NCI-H2196 (cell line): ENCODE data around the gene ZNF611.
"Not testable (repeated sequence)": the region's sequence is repeated elsewhere in the genome, so short reads cannot be mapped to it uniquely, and the experiment has no call there.

Experiments used
- DNase-seq: peaks from one replicate; lab custom pipeline; 2025; ENCODE audit not compliant: unreplicated experiment; lab: John Stamatoyannopoulos, UW

The ZNF611 gene

GRCh38 chr19:52720541-52720940 is 14.3 kb downstream of the ZNF611 start:
- DNase-seq = not testable (repeated sequence)

DNA sequence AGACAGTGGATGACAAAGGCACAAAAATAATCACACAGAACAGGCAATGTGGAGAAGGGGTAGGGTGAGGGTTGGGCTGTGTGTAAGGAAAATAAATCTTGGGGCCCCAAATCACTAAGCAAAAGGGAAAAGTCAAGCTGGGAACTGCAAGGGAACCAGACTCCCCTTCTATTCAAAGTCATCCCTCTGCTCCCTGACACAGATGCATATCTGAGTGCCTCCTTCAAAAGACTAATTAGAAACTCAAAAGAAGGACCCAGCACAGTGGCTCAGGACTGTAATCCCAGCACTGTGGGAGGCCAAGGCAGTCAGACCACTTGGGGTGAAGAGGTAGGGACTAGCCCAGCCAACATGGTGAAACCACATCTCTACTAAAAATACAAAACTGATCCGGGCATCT is 18.3 kb downstream of the ZNF611 start:
- DNase-seq = no peak

- not testable (repeated sequence) for DNase-seq
These were observed 18.9 kb downstream of the ZNF611 start for GRCh38 chr19:52715902-52716301.

- not testable (repeated sequence) for DNase-seq
These were observed 19.5 kb downstream of the ZNF611 start for GRCh38 chr19:52715330-52715729.

DNA sequence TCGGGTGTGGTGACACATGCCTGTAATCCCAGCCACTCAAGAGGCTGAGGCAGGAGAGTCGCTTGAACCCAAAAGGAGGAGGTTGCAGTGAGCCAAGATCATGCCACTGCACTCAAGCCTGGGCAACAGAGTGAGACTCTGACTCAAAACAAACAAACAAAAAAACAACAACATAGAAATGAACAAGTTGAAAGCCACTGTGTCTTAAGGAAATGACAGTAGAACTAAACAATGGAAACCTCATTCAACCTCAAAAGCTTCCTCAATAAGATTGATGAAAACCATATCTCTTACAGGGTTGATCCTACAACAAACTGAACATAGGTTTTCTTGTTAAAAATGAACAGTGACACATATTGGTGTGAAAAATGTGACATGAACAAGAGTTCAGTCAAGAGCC is 21.8 kb downstream of the ZNF611 start:
- DNase-seq = not testable (repeated sequence)

DNA sequence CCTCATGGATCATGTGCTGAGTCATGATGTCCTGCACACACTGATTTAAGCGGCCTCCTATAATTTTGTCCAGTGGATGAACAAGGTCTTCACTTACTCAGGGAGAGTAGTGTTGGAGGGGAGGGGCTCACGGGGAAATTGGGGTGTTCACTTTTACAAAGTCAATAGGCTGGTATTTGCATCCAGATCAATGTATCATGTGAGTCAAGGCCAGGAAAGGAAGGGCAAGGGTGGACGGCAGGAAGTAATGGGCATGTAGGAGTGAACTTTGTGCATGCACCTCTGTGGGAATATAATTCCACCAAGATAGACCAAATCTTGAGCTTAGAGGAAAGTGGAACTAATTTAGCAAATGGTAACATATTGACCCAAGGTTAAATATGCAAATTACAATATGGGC is 23.2 kb downstream of the ZNF611 start:
- not testable (repeated sequence) for DNase-seq

- DNase-seq = no peak
These were observed 24.3 kb downstream of the ZNF611 start for GRCh38 chr19:52710538-52710937.

DNA sequence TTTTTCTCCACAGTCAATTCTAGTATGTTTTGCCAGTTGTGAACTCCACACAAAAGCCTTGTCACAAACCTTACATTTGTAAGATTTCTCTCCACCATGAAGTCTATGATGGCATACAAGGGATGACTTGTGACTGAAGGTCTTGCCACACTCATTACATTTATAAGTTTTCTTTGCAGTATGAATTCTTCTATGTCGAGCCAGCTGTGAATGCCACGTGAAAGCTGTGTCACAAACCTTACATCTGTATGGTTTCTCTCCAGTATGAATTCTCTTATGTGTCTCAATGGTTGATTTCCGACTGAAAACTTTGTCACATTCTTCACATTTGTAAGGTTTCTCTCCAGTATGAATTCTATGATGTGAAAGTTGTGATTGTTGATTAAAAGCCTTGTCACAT is 29.2 kb downstream of the ZNF611 start:
- DNase-seq = not testable (repeated sequence)

DNA sequence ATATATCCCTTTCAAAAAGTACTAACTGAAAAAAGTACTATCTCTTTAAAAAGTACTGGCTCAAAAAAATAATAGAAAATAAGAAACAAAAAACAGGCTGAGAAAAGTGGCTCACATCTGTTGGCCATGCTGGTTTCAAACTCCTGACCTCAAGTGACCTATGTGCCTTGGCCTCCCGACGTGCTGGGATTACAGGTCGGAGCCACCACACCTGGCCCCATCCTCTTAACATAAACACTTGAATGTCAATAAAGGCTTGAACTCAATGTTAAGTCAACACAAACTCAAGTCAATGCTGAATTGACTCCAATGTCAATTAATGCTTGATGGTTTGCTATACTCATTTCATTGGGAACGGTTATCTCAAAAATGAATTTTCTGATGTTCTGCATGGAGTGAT is 30.9 kb downstream of the ZNF611 start:
- DNase-seq = no peak

DNA sequence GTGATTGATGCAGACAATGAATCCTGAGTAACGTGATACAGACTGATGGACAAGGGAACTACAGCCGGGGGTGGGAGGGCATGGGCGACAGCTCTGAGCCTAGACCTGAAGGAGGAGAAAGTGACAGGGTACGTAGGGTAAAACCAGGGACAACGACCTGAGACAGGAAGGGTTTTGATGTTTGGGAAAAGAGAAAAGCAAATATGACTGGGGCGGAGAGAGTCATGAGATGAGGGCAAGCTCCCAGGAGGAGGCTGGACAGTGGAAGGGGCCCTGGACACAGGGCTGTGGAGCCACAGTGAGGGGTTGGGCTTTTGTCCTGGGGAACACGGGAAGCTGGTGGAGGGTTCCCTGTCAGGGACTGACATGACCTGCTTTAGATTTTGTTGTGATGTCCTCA is 34.2 kb downstream of the ZNF611 start:
- no peak for DNase-seq

DNA sequence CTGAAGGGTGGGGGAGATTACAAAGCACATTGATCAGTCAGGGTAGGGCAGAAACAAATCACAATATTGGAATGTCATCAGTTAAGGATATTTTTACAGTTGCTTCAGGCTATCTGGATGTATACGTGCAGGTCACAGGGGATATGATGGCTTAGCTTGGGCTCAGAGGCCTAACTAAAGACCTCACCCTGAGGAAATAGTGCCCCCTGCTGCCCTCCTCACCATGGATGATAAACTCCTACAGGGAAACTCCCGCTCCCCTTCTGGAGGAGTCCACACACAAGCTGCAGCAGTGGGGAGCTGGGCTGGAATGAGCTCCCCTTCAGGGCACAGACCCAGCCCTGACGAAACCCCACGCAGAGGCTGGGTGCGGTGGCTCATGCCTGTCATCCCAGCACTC is 35.3 kb downstream of the ZNF611 start:
- DNase-seq = not testable (repeated sequence)

- DNase-seq = no peak
These were observed 38.8 kb downstream of the ZNF611 start for GRCh38 chr19:52695996-52696395.

- no peak for DNase-seq
These were observed 39.9 kb downstream of the ZNF611 start for GRCh38 chr19:52694921-52695320.

- DNase-seq = not testable (repeated sequence)
These were observed 40.6 kb downstream of the ZNF611 start for GRCh38 chr19:52694281-52694680.

GRCh38 chr19:52692431-52693008 is 42.3 kb downstream of the ZNF611 start:
- DNase-seq = no peak

GRCh38 chr19:52691737-52692136 is 43.1 kb downstream of the ZNF611 start:
- no peak for DNase-seq

DNA sequence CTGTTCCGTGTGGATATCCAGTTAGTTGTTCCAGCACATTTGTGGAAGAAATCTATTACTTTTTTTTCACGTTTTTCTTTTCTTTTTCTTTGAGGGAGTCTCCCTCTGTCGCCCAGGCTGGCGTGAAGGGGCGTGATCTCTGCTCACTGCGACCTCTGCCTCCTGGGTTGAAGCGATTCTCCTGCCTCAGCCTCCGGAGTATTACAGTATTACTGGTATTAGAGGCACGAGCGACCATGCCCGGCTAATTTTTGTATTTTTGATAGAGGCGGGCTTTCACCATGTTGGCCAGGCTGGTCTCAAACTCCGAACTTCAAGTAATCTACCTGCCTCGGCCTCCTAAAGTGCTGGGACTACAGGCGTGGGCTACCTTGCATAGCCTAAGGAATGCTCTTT is 43.6 kb downstream of the ZNF611 start:
- DNase-seq = no peak

DNA sequence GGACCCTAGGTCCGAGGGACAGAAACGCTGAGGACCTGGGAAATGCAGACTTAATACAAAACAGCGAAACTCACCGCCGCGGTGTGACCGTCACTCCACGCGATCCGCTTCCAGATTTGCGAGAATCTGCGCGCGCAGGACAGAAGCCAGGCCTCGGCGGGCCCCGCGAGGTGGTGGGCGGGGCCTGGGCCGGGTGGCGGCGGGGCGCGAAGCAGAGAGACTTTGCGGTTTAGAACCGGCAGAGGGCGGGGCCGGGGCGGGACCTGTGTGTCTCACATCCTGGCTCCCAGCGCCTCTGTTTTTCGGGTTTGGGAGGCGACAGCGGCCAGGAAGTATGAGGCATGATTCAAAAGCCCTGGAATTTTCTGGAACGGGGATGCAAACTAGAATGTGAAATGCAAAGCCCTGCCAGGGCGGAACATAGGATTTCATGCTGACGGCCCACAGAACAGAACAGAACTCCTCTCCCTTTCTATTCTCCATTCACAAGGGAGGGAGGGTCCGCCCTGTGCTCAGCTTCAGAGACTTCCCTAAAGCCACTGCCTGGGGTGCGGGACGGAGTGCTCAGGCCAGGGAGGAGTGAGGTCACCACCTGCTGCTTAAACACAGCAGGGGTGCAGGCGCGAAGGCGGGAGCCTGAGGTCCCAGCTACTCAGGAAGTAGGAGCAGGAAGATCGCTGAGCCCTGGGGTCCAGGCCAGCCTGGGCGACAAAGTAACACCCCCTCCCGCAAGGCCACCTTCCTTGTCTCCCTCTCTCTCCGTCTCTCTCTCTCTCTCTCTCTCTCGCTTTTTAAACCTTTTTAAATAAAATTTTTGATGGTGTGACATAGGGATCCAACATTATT is 44.3 kb downstream of the ZNF611 start:
- peak; percentile 90 for DNase-seq

DNA sequence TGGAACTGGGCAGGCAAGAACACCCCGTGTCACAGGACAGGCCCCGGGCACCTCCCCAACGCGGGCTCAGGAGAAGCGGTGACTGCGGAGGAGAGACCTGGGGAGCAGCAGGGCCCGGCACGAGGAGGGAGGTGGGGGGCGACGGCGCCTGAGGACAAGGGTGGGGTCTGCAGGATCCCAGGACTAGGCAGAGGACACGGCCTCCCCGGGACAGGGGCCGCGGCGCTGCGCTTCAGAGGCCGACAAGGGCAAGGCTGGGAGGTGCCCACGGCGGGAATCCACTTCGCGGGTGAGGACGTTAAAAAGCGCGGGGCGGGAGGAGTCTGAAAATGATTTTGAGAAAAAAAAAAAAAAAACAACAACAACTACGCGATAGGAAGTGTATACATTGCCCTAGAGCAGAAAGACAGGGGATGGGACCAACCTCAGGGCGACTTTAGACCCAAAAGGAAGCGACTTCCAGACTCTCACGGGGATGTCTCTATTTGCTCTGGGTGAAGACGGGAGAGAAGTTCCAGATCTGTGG is 44.9 kb downstream of the ZNF611 start:
- no peak for DNase-seq

DNA sequence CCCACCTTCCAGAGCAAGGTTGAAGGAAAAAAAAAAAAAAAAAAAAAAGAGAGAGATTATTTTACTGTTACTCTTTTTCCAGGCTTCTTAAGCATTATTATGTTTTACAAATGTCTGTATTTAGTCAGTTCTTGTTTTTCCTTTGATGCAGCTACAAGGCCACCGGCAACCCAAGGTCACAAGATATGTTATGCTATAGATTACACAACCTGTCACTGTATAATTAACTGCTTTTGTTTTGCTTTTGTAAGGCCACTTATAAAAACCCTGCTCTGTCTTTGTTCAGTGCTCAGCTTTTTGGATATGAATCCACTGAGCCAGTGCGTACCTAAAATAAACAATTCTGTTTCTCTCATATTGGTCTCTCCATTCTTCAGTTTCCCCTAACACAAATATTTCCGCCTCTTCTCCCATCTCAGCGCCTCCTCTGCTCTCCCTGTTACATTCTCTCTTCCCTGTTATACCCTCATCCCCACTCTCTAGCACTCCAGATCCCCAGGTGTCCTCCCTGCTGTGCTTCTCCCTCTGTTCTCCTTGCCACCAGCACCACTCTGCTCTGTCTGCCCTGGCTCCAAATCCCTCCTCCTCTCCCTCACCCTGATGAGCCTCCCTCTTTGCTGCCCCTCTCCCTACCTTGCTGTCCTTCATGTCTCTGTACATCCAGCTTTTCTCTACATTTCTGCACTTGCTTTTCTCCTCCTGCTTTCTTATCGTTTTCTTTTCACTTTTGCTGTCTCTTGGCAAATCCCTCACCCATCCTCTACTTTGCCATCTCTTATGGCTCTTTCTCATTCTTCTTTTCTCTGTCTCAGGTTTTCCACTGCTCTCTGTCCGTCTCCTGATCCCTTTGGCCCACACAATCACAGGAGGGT is 45.7 kb downstream of the ZNF611 start:
- DNase-seq = not testable (repeated sequence)

DNA sequence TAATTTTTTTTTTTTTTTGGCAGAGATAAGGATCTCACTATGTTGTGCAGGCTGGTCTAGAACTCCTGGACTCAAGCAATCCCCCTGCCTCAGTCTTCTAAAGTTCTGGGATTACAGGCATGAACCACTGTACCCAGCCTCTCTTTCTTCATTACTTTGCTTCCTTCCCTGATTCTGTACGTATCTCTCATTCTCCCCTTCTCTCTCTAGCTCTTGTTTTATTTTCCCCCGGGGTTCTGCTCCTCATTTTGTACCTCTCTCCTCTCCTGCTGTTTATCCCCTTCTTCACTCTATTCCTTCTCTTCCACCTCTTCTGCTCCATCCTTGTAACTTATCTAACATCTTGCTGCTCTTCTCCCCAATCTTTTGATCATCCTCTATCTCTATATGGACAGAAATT is 46.5 kb downstream of the ZNF611 start:
- no peak for DNase-seq
